HG02763 (cell line): ENCODE data around the gene RHBDD1.
"Not testable (repeated sequence)": the region's sequence is repeated elsewhere in the genome, so short reads cannot be mapped to it uniquely, and the experiment has no call there.

Source experiments
- ATAC-seq: cut with Tn5 transposase; IDR thresholded peaks from one replicate; pipeline ENCODE4 v1.9.1; 2021; ENCODE audit warnings: mild to moderate bottlenecking, moderate library complexity; ENCODE audit not compliant: unreplicated experiment

The RHBDD1 gene

DNA sequence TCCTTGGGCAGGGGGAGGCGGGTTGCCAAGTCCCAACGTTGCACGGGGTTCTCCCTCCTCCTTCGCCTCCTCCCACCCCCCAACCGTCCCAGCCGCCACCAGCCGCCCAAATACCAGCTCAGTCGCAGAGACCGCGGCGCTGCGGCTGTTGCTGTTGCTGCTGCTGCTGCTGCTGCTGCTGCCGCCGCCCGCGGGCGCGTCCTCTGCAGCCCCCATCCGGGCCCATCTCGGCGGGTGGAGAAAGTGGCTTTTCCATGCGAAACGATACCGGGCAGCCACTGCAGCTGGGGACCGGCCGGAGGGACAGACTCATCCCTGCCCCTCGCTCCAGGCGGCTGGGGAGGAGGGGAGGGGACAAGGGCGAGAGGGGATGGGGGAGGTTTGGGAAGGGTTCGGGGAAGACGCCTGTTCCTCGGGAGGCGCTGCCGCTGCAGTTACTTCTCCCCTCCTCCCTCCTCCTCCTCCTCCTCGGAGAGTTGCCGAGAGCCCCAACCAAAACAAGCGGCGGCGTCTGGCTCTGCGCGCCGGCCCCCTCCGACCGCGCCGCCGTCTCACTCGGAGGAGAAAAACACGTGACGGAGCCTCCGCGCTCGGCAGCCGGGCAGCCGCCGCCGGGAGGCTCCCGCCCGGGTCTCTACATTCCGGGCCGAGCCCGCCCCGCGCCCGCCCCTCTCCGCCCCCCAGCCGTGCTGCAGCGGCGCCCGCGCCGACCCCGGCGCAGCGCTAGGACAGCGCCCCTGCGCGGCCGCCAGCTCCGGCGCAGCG lies 36.5 kb upstream of the RHBDD1 start, which contains the start of gene IRS1:
Gene IRS1 (minus strand): TSS at position 610 of the 765 bp plus-strand sequence. CDS start 1,082 bp downstream, outside the sequence.
- ATAC-seq = peak; percentile 32

DNA sequence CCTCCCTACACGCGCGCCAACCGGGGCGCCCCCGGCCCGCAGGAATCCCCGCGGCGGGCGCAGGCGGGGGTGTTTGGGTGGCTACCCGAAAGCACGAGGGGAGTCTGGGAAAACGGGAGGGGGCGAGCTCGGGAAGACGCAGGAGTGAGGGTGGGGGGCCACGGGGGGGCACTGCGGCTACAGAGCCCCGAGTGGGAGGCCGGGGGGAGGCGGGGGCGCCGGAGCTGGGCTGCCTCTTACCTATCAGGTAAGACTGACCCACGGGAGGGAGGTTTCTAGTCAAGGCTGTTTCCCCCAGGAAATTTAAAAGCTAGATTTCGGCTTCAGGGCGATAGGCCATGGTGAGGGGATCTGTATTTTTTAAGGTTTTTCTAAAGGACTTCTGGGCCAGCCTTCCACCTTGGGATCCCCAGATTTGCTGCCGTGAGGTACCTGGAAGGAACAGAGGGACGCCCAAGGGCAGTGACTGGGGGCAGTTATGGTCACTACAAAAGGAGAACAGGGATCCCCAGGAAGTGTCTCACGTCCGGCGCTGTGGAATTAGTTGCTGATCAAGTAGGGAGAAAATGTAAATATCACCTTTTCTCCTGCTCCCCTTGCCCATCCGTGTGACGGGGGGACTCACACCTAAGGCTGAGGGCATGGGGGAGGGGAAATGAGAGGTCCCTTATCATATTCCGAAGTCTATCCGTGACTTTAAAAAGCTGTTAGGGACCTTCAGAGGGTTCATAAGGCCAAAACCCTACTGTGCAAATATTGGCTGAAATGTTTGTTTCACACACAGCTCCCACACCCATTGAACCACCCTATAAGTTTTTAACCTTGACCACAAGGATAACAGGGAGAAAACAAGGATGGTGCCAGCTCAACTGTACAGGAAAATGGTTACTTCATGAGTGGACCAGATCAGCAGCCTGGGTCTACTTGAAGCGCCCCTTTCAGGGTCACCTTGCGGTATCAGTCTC lies 35.6 kb upstream of the RHBDD1 start:
- no peak for ATAC-seq

DNA sequence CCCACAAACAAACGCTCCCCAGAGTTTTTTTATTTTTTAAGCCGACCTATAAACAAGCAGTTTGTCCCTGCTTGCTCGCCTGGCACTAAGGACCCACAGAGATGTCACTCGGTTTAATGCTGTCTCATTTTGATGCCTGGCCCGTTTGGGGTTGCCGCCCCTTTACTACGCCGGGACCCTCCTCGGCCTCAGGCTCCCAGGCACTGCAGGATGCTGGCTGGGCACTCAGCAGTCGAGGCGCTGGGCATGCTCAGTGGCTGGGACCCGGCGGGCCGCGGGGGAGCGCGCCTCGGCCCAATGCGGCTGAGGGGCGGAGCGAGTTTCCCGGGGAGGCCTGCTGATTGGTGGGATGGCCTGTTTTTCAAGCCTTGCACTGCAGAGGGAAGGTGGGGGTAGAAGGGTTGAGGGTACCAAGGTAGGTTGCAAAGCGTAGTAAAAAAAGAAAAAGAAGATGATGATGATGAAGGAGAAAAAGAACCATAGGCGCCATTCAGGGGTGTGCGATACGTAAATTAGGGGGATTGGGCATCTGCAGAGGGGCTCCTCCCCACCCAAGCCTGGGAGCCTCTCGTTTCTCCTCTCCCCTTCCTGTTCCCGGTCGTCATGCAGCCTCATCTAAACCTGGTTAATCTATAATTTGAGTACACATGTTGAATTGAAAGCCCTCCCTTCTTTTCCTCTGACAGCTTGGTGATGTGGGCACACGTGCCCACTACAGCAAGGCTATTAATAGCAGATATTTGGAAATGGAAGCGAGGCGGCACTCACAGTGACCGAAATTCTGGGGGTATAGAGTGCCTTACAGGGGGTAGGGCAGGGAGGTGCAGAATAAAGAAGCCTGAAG lies 34.7 kb upstream of the RHBDD1 start:
- peak; percentile 83 for ATAC-seq

DNA sequence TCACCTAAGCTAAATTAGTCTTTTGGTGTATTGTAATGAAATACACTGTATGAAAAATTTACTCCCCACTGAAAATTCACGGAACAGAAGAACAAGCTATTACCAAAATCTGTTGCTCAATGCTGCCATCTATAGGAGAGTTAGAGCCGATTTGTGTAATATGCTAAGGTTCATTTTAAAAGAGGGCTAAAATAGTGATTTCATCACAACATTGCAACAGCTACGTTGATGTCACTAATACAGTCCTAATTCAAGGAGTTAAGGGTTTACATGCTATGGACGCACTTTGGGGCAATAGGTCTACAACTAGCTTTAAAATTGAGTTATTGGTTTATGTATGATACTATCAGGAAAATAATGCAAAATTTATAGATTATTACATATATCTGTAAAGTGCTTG lies 33.3 kb upstream of the RHBDD1 start:
- ATAC-seq = no peak

DNA sequence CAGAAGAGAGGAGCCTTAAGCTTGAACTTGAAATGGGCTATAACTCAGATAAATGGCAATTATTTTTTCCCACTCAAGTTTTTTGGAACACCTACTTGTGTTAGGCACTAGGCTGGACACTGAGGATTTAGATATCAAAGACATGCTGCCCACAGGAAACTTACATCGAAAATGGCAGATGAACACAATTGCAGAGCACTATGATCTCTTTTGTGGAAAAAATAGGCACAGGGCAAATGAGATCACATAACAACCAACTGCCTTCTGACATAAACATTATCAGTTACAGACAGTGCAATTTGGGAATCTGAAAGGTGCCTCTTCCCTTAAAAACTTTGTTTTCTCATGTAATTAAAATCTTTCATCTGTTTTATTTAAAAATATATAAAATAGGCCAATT lies 32.4 kb upstream of the RHBDD1 start:
- no peak for ATAC-seq

DNA sequence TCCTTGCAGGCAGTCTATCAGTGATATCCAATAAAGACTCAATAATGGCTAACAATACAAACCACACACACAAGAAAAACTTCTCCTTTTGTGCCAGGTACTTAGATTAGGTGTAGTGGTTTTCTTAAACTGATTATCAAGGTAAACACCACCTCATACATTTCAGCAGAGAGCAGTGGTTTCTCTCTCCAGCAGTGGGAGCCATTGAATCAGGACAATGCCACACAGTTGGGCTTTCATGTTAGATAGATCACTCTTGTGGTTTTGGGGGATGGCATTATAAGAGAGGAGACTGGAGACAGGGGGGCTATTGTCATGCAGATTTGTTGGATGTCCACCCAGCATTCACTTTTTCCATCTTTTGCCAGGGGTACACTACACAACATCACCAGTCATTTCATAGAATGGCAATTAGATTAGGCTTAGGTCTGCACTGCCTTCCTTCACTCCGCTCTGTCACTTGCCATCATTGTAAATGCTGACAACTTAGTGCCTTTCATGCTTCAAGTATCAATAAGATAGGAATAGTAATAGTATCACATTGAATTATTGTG lies 22.6 kb upstream of the RHBDD1 start:
- no peak for ATAC-seq

DNA sequence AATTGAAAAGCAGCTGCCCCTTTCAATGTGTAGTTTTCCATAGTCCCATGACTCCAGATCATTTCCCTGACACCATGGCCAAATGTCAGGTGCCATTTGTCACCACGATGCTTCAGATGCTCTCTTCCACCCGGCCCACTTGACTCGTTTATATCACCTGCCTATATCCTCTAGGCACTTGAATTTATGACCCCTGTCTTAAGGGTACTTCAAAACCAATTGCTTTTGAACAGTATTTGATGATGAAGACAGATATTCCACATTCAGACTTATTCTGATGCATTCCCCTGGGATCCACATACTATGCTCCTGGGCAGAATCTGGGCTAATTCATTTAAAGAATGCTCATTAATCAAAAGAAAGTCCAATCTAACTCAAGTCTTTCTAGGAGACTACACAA lies 16.9 kb upstream of the RHBDD1 start:
- no peak for ATAC-seq

DNA sequence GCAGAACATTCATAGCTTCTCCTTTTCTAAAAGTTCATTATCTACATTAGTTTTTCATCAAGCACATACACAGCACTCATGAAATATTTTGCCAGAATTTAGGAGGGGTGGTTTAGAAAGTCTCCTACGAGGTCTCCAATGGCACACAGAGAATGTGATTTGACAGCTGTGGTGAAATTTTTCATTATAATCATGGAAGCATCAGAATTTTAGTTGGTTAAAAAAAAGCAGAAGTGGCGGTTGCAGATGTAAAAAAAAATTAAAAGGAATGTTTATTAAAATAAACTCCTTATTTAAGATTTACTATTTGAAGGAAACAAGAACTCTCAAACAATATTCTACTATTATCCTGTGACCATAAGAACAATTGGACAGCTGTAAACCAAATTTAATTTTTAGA lies 10.8 kb upstream of the RHBDD1 start:
- ATAC-seq = no peak

DNA sequence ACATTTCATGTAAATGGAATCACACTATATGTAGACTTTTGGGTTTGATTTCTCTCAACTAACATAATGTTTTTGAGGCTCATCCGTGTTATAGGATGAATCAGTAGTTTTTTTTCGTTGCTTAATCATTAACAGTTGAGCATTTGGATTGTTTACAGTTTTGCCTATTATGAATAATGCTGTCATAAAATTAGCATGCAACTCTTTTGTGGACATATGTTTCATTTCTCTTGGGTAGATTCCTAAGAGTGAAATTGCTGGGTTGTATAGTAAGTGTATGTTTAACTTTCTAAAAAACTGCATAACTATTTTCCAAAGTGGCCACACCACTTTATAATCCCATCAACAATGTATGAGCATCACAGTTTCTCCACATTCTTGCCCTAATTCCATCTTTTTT lies 7.7 kb upstream of the RHBDD1 start:
- ATAC-seq = no peak

DNA sequence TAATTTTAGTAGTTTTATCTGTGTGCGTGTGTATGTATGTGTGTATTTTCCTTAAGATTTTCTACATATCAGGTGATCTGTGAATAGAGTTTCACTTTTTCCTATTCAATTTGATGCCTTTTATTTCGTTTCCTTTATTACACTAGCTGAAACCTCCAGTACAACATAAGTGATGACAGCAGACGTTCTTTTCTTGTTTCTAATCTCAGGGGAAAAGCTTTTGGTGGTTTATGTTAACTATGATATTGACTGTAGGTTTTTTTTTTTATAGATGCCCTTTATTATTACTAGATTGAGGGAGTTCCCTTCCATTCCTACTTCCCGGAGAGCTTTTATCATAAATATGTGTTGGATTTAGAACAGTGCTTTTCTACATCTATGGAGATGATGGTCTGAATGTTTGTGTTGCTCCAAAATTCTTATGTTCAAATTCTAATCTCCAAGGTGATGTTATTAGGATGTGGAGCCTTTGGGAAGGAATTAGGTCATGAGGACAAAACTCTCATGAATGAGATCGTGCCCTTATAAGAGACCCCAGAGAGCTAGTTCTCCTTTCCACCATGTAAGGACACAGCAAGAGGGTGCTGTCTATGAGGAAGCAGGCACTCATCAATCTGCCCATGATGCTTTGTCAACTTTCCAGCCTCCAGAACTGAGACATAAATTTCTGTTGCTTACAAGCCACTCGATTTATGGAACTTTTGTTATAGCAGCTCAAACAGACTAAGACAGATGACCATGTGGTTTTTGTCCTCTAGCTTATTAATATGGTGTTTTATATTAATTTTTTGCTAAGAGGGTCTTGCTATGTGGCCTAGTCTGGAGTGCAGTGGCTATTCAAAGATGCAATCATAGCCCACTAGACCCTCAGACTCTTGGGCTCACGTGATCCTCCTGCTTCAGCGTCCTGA lies 5.9 kb upstream of the RHBDD1 start:
- no peak for ATAC-seq

DNA sequence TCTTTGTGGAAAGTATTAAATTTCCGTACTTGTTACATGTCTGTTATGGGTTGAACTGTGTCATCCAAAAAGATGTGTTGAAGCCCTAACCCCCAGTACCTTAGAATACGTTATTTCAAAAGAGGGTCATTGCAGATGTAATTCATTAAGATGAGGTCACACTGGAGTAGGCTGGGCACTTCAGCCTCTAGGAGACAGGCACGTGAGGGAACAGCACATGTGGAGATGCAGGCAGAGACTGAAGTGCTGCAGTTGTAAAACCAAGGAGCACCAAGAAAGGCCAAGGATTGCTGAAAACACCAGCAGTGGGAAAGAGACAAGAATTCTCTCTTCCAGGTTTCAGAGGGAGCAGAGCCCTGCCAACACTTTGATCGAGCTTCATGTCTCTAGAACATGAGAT lies 4.6 kb upstream of the RHBDD1 start:
- ATAC-seq = no peak

DNA sequence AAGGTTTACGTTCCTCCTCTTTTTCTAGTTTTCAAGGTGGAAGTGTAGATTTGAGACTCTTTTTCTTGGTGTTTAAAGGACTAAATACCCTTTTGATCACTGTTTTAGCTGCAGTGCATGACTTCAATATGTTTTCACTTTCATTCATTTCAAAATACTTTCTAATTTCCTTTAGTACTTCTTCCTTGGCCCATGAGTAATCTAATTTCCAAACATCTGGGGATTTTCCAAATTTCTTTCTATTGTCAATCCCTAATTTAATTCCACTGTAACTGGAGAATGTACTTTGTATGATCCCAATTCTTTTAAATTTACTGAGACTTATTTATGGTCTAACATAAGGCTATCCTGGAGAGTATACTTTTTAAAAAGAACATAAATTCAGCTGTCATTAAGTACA lies 3.8 kb upstream of the RHBDD1 start:
- no peak for ATAC-seq

DNA sequence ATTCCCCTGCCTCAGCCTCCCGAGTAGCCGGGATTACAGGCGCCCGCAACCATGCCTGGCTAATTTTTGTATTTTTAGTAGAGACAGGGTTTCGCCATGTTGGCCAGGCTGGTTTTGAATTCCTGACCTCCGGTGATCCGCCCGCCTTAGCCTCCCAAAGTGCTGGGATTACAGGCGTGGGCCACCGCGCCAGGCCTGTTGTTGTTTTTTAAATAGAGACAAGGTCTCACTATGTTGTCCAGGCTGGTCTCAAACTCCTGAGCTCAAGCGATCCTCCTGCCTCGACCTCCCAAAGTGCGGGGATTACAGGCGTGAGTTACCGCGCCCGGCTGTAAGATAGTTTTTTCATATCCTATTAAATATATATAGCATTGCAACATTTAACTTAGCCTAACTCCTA lies 974 bp upstream of the RHBDD1 start:
- not testable (repeated sequence) for ATAC-seq

DNA sequence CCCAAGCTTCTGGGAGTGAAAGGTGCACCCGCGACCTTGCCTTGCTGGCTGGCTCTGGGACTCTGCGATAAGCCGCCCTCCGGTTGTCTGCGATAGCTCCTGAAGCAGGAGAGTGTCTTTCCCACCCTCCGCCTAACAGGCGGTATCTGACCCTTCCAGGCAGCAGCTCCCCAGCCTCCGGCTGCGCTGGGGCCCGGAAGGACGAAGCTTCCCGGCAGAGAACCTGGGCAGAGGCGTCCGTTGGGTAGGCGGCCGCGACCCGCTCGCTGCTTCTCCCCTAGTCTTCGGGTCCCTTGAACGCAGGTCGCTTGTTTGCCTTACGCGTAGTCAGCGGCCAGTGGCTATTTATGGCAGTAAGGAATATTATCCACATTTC lies 446 bp upstream of the RHBDD1 start:
- peak; percentile 28 for ATAC-seq

DNA sequence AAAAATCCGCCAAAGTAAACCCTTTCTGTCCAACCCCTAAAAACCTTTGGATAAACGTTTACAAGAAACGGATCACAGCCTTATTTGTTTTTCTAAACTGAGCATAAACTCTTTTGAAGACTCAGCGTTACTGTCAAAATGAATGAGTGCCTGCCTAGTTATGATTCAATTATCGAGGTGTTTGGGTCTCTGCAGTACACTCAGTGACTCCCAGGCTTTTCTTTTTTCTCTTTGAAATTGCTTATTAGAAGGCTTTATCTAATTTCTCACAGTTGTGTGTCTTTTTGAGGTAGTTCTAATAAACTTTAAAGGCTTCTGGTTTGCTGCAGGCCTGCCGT lies 663 bp downstream of the RHBDD1 start:
- peak; percentile 2 for ATAC-seq

DNA sequence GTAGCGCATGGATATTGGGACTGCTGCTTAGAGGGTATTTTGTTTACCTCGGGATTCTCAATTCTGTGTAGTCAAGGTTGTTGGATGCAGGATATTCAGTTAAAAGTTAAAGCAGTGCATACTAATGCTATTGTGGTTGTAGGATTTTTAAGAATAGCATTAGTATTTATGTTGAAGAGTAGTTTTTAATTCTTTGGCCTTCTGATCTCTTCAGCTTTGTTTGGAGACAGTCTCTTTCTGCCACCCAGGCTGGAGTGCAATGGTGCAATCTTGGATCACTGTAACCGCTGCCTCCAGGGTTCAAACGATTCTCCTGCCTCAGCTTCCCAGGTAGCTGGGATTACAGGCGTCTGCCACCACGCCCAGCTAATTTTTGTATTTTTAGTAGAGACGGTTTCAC lies 1.5 kb downstream of the RHBDD1 start:
- no peak for ATAC-seq

DNA sequence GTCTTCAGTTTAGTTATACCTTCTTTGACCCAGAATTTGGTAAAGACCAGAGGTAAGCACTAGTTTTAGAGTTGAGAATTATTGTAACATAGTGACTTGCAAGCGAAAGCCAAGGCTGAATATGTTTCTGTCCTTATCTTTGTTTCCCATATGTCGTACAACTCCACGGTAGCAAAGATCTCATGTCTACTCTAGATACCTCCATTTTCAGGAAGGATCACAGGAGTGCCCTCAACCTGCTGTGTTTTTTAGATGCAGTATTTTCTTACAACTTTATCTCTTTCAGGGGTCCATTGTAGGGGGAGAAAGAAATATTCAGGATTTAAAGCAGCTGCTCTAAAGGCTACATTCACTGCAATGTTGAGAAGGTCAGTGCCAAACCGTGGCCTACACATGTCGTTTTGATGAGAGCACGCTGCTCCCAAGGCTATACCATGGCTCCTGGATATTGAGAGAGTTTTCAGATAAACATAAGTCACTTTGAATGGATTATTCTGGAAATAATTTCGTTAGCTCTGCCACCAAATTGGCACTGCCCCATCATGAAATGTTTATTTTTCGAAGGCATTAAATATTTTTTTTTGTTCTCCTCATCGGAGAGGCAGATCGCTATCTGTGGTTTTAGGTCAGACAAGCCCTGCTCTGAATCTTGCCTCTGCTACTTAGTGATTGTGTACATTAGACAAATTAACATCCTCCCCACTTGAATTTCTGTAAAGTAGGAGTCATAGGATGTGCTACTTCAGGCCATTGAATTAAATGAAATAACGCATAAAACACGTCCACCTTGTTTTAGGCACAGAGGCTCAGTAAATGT lies 2.1 kb downstream of the RHBDD1 start:
- no peak for ATAC-seq

DNA sequence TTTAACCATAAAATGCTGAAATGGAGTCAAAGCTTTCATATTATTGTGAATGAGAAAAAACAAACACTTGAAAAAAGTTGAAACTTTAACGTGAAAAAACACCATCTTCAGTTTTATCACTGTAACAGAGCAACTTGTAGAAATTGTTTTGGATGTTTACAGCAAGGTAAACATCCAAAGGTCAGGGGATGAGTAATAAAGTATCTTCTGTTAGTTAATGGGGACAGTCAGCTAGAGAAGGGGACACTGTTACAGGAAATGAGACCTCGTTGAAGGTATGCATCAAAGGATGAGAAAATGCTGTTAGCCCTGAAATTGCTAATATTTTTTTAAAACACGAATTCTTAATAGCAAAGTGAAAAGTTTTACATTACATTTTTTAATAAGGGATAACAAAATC lies 2.9 kb downstream of the RHBDD1 start:
- no peak for ATAC-seq

DNA sequence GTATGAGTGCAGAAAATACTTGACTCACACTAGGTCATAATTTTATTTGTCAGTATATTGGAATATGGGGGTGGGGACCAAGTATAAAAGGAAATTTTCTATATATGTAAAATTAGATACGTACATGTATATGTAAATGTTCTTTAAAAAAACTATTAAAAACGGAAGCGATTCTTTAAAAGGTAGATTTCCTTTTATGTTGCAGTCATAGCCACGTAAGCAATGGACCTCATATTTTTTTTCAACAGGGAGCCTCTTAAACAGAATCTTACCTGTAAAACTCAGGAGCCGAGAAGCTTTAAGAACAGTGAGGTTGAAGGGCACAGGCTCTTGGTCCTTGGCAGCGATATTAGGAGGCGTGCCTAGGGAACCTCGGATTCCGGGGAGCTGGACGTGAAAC lies 3.3 kb downstream of the RHBDD1 start:
- no peak for ATAC-seq
